Measurements from ENCODE around the gene SGSM2.

DNA sequence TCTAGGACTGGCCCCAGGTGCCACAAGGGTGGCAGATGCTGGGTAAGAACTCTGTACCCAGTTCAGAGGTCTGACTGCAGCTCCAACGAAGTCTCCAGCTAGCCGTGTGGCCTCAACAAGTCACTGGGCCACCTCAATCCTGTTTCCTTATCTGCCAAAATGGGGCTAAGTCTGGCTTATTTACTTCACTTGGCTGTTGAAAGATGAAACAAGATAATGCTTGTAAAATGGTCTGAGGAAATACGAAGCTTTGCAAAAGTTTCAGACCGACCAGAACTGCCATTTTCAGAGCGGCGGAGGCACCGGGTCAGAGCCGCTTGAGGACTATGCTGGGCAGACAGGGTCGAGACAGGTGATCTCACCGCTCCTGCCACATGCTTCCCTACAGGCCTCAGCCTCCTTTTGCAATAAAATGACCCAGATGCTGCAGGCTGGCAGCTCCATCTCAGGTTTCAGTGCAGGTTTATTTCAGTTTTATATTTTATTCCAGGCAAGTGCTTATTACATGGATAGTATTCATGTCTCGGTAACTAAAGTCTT is 46.4 kb downstream of the SGSM2 start:
- TF ChIP-seq EZH2 (IDR thresholded peaks at IDR 0.05; ENCODE audit: low read length): no peak
- TF ChIP-seq, protein P1, sequence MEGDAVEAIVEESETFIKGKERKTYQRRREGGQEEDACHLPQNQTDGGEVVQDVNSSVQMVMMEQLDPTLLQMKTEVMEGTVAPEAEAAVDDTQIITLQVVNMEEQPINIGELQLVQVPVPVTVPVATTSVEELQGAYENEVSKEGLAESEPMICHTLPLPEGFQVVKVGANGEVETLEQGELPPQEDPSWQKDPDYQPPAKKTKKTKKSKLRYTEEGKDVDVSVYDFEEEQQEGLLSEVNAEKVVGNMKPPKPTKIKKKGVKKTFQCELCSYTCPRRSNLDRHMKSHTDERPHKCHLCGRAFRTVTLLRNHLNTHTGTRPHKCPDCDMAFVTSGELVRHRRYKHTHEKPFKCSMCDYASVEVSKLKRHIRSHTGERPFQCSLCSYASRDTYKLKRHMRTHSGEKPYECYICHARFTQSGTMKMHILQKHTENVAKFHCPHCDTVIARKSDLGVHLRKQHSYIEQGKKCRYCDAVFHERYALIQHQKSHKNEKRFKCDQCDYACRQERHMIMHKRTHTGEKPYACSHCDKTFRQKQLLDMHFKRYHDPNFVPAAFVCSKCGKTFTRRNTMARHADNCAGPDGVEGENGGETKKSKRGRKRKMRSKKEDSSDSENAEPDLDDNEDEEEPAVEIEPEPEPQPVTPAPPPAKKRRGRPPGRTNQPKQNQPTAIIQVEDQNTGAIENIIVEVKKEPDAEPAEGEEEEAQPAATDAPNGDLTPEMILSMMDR (optimal IDR thresholded peaks at IDR 0.05 in 1 of 3, IDR thresholded peaks at IDR 0.05 in 1 of 3, conservative IDR thresholded peaks at IDR 0.05 in 1 of 3; ENCODE audit: extremely low read depth in 1 of 3, insufficient read depth in 2 of 3, low read length in 3 of 3): no peak

Measured in keratinocyte (primary cell).